SK-N-SH treated with all-trans-retinoic acid at 6 μM for 48 hours (cell line): ENCODE results near the gene TSPAN14.
"Not testable (repeated sequence)": the region's sequence is repeated elsewhere in the genome, so short reads cannot be mapped to it uniquely, and the experiment has no call there.

Experiments
- ATAC-seq: fragments of 200-7000 bp; cut with Tn5 transposase; 3 replicates; pipeline ENCODE4 v1.9.1; 2020; ENCODE audit warnings: mild to moderate bottlenecking, moderate library complexity
- ARNTL ChIP-seq: fragments of 450-650 bp; formaldehyde crosslinking; IDR thresholded peaks from 2 replicates; pipeline ENCODE4 v1.5.0; 2020; ENCODE audit warnings: low read depth, mild to moderate bottlenecking, moderate library complexity, borderline replicate concordance
- BACH2 ChIP-seq: fragments of 250-450 bp; sonication (Bioruptor Pico); IDR thresholded peaks from 2 replicates; pipeline ENCODE4 v1.9.0; 2021; ENCODE audit warnings: mild to moderate bottlenecking, borderline replicate concordance
- CSDC2 ChIP-seq: fragments of 250-450 bp; sonication (Bioruptor Pico); IDR thresholded peaks from 2 replicates; pipeline ENCODE4 v1.5.0; 2020; ENCODE audit warnings: mild to moderate bottlenecking, moderate library complexity
- ESRRG ChIP-seq: fragments of 250-450 bp; sonication (Bioruptor Pico); IDR thresholded peaks from 2 replicates; pipeline ENCODE4 v1.6.1; 2021; ENCODE audit warnings: mild to moderate bottlenecking
- ISL1 ChIP-seq: fragments of 250-450 bp; sonication (Bioruptor Pico); IDR thresholded peaks from 2 replicates; pipeline ENCODE4 v2.1.2; 2022; ENCODE audit warnings: mild to moderate bottlenecking, moderate library complexity
- OSR1 ChIP-seq: fragments of 250-450 bp; sonication (Bioruptor Pico); IDR thresholded peaks from 2 replicates; pipeline ENCODE4 v1.8.0; 2022; ENCODE audit warnings: moderate library complexity, mild to moderate bottlenecking, inconsistent platforms
- PPARA ChIP-seq: fragments of 250-450 bp; sonication (Bioruptor Pico); IDR thresholded peaks from 2 replicates; pipeline ENCODE4 v1.5.0; 2020; ENCODE audit warnings: mild to moderate bottlenecking, borderline replicate concordance
- RARB ChIP-seq: fragments of 250-450 bp; sonication (Bioruptor Pico); IDR thresholded peaks from 2 replicates; pipeline ENCODE4 v1.8.0; 2021; ENCODE audit warnings: mild to moderate bottlenecking, moderate library complexity
- SNAI2 ChIP-seq: fragments of 250-450 bp; sonication (Bioruptor Pico); IDR thresholded peaks from 2 replicates; pipeline ENCODE4 v1.5.0; 2020; ENCODE audit warnings: mild to moderate bottlenecking, moderate library complexity
- TCF4 ChIP-seq: fragments of 250-450 bp; sonication (Bioruptor Pico); IDR thresholded peaks from 2 replicates; pipeline ENCODE4 v1.8.0; 2021; ENCODE audit warnings: mild to moderate bottlenecking, moderate library complexity, borderline replicate concordance
- TOX ChIP-seq: fragments of 250-450 bp; sonication (Bioruptor Pico); IDR thresholded peaks from 2 replicates; pipeline ENCODE4 v1.8.0; 2021; ENCODE audit warnings: mild to moderate bottlenecking, moderate library complexity, borderline replicate concordance
- ZFP3 ChIP-seq: fragments of 250-450 bp; sonication (Bioruptor Pico); IDR thresholded peaks from 2 replicates; pipeline ENCODE4 v1.5.0; 2020; ENCODE audit warnings: mild to moderate bottlenecking, moderate library complexity
- ZNF565 ChIP-seq: fragments of 450-650 bp; formaldehyde crosslinking; conservative IDR thresholded peaks from 2 replicates; pipeline ENCODE4 v1.5.0; 2020; ENCODE audit warnings: low read depth, mild to moderate bottlenecking, moderate library complexity
- TF ChIP-seq, protein P1 (sequence below): fragments of 250-450 bp; sonication (Bioruptor Pico); IDR thresholded peaks from 2 replicates; pipeline ENCODE4 v1.5.1; 2021; ENCODE audit warnings: mild to moderate bottlenecking, moderate library complexity
- TF ChIP-seq, protein P2 (sequence below): fragments of 250-450 bp; sonication (Bioruptor Pico); IDR thresholded peaks from 2 replicates; pipeline ENCODE4 v1.8.0; 2021; ENCODE audit warnings: low read depth, mild to moderate bottlenecking, moderate library complexity, borderline replicate concordance
- TF ChIP-seq, protein P3 (sequence below): fragments of 250-450 bp; sonication (Bioruptor Pico); IDR thresholded peaks from 2 replicates; pipeline ENCODE4 v1.8.0; 2020; ENCODE audit warnings: mild to moderate bottlenecking, moderate library complexity, borderline replicate concordance

The TSPAN14 gene

DNA sequence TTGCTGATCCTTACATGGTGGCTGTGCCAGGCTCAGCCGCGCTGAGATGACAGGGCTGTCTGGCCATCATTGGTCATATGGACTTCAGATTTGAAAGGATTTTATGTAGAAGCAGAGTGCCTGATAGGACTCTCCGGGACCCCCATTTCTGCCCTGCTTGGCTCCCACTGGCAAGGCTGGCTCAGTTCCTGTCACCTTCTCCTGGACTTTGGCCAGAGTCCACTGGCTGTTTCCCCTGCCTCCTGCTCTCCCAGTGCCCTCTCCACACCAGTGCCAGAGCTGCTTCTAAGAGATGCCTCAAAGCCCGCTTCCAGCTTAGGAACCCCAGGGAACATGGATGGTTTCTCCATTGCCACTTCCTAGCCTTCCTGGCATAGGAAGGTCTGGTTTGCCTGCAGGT, 78.5 kb downstream of the TSPAN14 start:
- TF ChIP-seq ZNF565 (CRISPR knock-in tag) (no peak), RARB (CRISPR knock-in tag) (no peak), TCF4 (CRISPR knock-in tag) (no peak), CSDC2 (no peak), PPARA (CRISPR knock-in tag) (no peak), ESRRG (CRISPR knock-in tag) (no peak), OSR1 (no peak), SNAI2 (CRISPR knock-in tag) (no peak)
- TF ChIP-seq, protein P1, sequence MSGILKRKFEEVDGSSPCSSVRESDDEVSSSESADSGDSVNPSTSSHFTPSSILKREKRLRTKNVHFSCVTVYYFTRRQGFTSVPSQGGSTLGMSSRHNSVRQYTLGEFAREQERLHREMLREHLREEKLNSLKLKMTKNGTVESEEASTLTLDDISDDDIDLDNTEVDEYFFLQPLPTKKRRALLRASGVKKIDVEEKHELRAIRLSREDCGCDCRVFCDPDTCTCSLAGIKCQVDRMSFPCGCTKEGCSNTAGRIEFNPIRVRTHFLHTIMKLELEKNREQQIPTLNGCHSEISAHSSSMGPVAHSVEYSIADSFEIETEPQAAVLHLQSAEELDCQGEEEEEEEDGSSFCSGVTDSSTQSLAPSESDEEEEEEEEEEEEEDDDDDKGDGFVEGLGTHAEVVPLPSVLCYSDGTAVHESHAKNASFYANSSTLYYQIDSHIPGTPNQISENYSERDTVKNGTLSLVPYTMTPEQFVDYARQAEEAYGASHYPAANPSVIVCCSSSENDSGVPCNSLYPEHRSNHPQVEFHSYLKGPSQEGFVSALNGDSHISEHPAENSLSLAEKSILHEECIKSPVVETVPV (CRISPR knock-in tag), result no peak
- TF ChIP-seq, protein P2, sequence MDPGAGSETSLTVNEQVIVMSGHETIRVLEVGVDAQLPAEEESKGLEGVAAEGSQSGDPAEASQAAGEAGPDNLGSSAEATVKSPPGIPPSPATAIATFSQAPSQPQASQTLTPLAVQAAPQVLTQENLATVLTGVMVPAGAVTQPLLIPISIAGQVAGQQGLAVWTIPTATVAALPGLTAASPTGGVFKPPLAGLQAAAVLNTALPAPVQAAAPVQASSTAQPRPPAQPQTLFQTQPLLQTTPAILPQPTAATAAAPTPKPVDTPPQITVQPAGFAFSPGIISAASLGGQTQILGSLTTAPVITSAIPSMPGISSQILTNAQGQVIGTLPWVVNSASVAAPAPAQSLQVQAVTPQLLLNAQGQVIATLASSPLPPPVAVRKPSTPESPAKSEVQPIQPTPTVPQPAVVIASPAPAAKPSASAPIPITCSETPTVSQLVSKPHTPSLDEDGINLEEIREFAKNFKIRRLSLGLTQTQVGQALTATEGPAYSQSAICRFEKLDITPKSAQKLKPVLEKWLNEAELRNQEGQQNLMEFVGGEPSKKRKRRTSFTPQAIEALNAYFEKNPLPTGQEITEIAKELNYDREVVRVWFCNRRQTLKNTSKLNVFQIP, result no peak
- ATAC-seq, result no peak

DNA sequence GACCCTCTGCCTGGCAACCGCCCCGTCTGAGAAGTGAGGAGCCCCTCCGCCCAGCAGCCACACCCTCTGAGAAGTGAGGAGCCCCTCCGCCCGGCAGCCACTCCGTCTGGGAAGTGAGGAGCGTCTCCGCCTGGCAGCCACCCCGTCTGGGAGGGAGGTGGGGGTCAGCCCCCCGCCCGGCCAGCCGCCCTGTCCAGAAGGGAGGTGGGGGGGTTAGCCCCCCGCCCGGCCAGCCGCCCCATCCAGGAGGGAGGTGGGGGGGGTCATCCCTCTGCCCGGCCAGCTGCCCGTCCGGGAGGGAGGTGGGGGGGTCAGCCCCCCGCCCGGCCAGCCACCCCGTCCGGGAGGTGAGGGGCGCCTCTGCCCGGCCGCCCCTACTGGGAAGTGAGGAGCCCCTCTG, 79.9 kb downstream of the TSPAN14 start:
- ATAC-seq, result not testable (repeated sequence)

DNA sequence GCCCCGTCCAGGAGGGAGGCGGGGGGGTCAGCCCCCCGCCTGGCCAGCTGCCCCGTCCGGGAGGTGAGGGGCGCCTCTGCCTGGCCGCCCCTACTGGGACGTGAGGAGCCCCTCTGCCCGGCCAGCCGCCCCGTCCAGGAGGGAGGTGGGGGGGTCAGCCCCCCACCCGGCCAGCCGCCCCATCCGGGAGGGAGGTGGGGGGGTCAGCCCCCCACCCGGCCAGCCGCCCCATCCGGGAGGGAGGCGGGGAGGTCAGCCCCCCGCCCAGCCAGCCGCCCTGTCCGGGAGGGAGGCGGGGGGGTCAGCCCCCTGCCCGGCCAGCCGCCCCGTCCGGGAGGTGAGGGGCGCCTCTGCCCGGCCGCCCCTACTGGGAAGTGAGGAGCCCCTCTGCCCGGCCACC, 80.5 kb downstream of the TSPAN14 start:
- ATAC-seq, result not testable (repeated sequence)

DNA sequence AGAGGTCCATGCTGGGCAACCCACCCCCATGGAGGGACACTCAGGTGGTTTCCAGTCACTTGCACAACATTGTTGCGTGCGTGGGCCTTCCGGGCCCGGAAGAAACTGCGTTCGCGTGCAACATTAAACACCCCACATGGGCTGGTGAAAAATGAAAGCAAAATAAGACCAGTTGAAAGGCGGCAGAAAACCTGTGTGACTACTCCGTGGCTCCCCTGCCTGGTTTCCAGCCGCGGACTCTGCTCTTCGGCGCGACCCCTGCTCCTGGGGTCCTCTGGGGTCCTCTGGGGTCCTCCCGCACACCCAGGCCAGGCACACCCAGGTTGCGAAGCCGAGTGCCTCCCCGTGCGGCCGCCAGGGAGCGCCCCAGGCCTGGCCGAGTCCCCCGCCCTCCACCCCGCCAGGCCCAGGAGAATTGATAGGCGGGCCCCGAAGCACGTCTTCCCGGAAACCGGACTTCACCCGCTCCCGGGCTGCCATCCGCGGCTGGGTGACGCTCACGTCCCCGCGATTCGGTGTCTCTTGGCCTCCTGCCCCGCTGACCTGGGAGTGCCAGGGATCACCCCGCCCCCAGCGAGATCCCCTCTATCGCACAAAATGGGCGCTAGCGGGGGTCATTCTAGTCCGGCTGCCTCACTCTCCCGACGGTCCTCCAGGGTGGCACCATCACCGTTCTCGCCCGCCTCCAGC, 81.7 kb downstream of the TSPAN14 start:
- ATAC-seq, result no peak
- TF ChIP-seq ZFP3, result no peak
- no peak for TF ChIP-seq TOX (CRISPR knock-in tag)
- TF ChIP-seq, protein P1 (CRISPR knock-in tag), result no peak
- TF ChIP-seq SNAI2 (CRISPR knock-in tag), result no peak

DNA sequence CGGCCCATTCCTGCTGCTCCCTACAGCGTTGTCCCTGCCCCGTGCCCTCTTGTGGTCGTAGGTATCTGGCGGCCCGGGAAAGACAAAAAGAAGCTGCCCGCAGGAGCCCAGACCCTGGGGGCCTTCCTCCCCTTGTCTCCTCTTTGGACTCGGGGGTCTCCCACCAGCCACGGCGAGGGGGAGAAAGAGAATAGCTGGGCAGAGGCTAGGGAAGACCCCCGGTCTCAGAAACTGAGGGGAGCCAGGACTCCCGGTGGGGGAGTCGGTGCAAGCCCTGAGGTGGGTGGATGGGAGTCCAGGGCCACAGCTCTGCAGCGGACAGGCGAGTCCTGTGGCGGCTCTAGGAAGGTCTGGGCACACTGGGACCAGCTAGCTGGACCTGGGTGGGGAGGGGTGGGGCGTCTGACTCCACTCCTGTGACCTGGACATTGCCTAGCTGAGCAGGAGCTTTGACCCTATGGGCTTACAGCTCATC, 82.3 kb downstream of the TSPAN14 start:
- TF ChIP-seq TOX (CRISPR knock-in tag), result no peak
- no peak for TF ChIP-seq RARB (CRISPR knock-in tag)
- TF ChIP-seq ZFP3, result no peak
- TF ChIP-seq, protein P1 (CRISPR knock-in tag), result no peak
- no peak for TF ChIP-seq BACH2 (CRISPR knock-in tag)
- TF ChIP-seq ISL1, result no peak
- no peak for TF ChIP-seq OSR1
- TF ChIP-seq, protein P3, sequence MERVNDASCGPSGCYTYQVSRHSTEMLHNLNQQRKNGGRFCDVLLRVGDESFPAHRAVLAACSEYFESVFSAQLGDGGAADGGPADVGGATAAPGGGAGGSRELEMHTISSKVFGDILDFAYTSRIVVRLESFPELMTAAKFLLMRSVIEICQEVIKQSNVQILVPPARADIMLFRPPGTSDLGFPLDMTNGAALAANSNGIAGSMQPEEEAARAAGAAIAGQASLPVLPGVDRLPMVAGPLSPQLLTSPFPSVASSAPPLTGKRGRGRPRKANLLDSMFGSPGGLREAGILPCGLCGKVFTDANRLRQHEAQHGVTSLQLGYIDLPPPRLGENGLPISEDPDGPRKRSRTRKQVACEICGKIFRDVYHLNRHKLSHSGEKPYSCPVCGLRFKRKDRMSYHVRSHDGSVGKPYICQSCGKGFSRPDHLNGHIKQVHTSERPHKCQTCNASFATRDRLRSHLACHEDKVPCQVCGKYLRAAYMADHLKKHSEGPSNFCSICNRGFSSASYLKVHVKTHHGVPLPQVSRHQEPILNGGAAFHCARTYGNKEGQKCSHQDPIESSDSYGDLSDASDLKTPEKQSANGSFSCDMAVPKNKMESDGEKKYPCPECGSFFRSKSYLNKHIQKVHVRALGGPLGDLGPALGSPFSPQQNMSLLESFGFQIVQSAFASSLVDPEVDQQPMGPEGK (CRISPR knock-in tag), result no peak
- no peak for TF ChIP-seq SNAI2 (CRISPR knock-in tag)
- no peak for TF ChIP-seq ARNTL (CRISPR knock-in tag)
- TF ChIP-seq, all 23 proteins: peak for 0
- no peak for ATAC-seq
